Daoy (cell line): Measurements from ENCODE around the gene PRSS21. TPM values are rescaled to one million over a fixed set of nuclear protein-coding genes. Genes with fewer than 3 reads are reported as not detected.

Experiments used
- DNase-seq: peaks from one replicate; pipeline ENCODE4 v3.0.0-alpha.2; 2015; ENCODE audit warnings: low read depth
- total RNA-seq: library from RNA; depleted of rRNA; stranded (reverse); fragments of >200 nt; shearing (Covaris generic); gene quantifications from 2 replicates; pipeline ENCODE4 v1.2.3, GENCODE V29; 2014

PRSS21 gene
- total RNA-seq, 1 experiment from 2014 or later: not detected

DNA sequence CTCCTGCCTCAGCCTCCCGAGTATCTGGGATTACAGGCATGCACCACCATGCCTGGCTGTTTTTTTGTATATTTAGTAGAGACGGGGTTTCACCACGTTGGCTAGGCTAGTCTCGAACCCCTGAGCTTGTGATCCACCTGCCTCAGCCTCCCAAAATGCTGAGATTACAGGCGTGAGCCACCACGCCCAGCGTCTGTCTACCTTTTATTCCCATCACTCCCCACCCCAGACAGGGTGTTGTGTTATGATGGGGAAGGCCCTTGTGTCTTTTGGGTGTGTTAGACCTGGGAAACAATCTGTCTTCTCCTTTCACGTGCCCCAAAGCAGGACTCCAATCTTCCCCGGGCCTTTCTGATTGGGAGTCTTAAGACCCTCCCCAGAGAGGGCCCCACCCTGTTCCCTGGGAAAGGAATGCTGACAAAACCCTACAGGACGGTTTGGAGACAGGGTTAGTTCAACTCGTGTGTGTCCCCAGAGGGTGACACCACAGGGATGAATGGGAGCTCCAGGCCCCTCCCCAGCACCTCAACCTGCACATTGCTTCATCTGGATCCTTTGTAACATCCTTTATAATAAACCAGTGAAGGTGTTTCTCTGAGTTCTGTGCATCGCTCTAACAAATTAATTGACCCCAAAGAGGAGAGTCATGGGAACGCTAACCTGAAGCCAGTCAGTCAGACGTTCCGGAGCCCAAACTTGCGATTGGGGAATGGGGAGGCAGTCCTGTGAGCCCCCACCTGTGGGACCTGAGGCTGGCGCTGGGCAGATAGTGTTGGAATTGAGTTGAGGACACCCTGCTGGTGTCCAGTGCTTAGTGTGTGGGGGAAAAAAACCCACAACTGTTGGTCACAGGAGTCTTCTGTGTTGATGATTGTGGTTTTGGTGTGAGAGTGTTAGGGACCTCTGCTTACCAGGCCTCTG lies 36.8 kb upstream of the PRSS21 start:
- DNase-seq: no peak

DNA sequence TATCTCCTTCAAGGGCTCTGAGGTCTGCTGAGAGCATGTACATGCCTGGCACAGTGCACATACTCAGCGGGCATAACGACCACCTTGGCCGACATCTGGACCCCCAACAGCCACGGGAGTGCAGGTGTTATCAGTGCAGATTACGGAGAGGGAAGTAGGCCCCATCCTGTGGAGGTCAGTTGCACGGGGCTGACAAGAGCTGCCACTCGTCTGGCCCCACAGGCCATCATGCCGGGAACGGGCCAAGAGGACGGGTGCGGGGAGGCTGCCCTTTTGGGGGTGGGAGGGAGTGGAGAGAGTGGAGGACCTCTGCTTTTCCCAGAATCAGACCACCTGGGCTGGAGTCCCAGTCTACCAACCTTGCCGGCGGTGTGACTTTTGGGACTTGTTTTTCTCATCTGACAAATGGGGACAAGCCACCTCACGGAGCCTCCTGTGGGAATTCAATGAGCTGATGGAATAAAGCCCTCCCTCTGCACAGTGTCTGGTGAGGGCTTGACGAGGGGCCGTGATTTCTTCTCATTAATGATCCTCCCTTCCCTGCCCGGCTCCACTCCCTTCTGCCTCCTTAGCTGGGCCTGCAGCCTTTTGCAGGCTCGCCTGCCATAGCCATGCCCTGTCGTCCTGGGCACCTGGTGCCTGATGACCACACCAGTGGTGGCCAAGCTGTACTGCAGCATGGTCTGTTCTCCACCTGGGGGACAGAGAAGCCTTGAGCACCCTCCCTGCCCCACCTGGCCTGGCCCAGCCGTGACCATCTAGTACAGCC lies 34.3 kb upstream of the PRSS21 start:
- no peak for DNase-seq

GRCh38 chr16:2783581-2784357 lies 33.3 kb upstream of the PRSS21 start:
- no peak for DNase-seq

- DNase-seq: no peak
These were observed 32.5 kb upstream of the PRSS21 start for GRCh38 chr16:2784358-2785100.

DNA sequence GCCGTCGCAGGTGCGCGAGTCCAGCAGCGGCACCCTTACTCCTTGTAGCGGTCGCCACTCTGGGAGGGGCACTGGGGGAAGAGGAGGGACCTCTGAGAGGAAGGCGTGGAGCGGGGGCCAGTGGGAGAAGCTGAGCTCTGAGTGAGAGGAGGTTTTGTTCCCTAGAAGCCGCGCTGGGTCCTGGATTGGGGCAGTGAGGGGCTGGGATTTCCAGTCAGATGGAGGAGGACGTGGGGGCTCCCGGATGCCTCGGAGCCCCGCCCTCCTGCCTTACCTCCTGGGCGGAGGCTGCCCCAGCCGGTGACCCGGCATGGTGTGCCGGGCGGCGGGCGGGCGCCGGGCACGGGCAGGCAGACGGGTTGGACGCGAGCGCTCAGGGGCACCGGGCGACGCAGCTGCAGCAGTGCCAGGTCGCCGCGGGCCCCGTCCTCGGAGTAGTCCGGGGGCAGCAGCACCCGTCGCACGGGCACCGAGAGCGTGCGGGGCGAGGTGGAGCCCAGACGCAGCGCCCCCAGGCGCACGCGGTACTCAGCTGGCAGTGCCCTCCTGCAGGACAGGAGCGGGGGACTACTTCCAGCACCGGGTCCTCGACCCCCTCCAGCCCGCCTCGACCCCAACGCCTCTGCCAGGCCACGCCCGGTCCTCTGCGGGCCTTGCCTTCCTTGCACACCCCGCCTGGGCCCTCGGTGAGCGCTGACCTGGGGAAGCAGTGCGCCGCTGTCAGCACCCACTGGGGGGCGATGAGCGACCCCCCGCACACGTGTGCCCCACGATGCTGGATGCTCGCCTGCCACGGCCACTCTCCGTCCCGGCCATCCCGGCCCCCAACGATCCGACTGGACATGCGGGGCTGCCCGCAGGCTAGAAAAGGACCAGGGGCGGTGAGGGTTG lies 31.7 kb upstream of the PRSS21 start:
- no peak for DNase-seq

- no peak for DNase-seq
These were observed 30.8 kb upstream of the PRSS21 start for GRCh38 chr16:2786061-2786825.

DNA sequence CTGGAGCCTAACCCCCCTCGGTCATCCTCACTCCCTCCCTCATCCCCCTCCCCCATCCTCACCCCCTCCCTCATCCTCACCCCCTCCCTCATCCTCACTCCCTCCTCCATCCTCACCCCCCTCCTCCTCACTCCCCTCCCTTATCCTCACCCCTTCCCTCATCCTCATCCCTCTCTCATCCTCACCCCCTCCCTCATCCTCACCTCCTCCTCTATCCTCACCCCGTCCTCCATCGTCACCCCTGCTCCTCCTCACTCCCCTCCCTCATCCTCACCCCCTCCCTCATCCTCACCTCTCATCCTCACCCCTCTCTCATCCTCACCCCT lies 30.2 kb upstream of the PRSS21 start:
- DNase-seq: no peak

GRCh38 chr16:2787406-2787805 lies 29.6 kb upstream of the PRSS21 start, which contains the start of gene PRSS33:
Gene PRSS33, minus strand, starts transcription at chr16:2787560. Its CDS starts 1,013 bp downstream, at chr16:2786547.
- no peak for DNase-seq

DNA sequence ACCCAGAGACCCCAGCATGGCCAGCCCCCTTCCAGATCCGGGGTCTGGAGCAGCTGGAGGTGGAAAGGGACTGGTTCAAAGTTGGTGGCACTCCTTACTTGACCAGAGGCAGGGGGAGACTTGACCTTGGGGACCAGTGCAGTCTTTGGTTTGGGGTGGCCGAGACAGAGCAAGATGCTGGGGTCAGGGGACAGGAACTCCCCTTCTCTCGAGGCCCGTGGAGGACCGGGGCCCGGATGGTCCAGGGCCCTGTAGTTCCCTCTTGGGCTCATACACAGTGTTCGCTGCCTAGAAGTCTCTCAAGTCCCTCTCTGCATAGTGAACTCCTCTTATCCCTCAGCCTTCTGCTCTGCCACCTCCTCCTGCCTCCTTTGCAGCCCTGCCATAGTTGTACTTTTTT lies 29.1 kb upstream of the PRSS21 start:
- no peak for DNase-seq

DNA sequence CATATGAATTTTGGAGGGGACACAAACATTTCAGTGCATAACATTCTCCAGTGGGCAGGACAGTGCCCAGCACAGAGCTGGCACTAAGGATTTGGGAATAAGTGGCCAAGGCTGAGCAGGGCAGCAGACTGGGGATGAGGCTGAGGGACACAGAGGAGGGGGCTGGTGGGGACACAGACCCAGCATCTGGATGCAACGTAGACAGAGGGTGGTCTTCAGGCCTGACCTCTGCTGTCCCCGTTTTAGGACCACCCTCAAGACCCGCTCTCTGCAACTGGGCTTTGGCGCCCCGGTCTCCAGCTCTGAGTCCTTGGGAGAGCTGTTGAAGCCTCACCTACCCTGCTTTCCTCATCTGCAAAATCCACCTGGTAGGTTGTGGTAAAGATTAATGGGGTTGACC lies 26.4 kb upstream of the PRSS21 start:
- no peak for DNase-seq

DNA sequence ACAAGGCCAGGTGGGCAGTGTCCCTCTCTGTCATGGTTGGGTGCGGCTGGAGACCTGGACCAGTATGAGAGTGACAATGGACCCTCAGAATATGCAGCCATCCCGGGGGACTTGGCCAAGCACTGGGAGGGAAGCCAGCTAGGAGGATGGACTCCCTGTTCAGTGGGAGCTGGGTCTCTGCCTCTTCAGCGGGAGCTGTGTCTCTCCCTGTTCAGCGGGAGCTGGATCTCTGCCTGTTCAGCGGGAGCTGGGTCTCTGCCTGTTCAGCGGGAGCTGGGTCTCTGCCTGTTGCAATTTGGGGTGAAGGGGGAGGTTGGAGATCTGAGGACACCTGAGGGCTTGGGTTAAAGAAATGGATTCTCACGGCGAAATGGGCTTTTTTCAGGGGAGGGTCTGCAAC lies 25.9 kb upstream of the PRSS21 start:
- DNase-seq: no peak

DNA sequence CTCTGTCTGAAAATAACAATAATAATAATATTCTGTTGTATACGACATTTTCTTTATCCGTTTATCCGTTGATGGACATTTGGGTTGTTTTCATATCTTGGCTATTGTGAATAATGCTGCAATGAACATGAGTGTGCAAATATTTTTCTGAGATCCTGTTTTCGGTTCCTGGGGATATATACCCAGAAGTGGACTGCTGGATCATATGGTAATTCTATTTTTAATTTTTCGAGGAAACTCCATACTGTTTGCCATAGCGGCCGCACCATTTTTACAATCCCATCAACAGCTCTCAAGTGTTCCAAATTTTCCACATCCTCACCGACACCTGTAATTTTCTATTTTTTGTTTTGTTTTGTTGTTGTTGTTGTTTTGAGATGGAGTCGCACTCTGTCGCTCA lies 24.1 kb upstream of the PRSS21 start:
- no peak for DNase-seq

DNA sequence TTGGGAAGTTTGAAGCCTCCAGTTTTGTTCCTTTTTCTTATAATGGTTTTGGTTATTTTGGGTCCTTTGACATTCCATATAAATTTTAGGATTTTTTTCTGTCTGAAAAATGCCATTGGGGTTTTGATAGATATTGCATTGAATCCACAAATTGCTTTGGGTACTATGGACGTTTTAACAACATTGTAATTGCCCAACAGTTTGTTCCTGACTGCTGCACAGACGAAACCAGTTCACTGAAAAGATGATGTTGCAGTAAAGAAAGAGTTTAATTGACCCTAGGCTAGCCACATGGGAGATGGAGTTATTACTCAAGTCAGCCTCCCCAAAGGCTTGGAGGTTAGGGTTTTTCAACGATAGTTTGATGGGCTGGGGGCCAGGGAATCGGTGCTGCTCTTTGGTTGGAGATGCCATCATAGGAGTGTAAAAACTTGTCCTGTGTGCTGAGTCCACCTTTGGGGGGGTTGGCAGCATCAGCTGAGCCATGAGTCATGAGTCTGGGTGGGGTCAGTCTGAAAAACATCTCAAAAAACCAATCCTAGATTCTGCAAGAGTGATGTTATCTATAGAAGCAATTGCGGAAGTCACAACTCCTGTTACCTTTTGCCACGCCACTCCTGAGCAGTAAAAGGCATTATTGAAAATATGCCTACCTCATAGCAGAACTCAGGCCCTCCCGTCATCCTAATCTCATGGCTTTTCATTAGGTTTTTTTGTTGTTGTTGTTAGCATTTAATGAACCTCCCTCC lies 21.5 kb upstream of the PRSS21 start:
- DNase-seq: peak; percentile 59

- no peak for DNase-seq
These were observed 18.3 kb upstream of the PRSS21 start for GRCh38 chr16:2798723-2799204.

DNA sequence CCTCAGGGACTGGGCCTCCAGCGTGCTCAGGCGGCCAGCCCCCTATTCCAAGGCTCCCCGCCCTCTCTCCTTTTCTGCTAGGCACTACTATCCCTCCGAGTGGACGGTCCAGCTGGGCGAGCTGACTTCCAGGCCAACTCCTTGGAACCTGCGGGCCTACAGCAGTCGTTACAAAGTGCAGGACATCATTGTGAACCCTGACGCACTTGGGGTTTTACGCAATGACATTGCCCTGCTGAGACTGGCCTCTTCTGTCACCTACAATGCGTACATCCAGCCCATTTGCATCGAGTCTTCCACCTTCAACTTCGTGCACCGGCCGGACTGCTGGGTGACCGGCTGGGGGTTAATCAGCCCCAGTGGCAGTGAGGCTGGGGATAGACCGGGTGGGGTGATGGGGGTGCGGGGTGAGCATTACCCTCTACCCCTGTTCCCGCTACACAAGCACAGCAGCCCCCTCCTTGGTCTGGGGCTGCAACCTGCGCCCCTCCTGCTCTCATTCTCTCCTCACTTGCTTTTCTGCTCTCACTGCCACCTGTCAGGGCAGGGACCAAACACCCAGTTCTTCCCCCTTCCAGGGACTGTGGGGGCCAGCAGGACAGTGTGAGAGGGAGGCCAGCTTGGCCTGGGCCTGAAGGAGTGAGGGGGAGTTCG lies 17.7 kb upstream of the PRSS21 start:
- no peak for DNase-seq

GRCh38 chr16:2799859-2800226 lies 17.2 kb upstream of the PRSS21 start:
- peak; percentile 30 for DNase-seq

GRCh38 chr16:2803545-2804195 lies 13.4 kb upstream of the PRSS21 start:
- no peak for DNase-seq

GRCh38 chr16:2804728-2805127 lies 12.3 kb upstream of the PRSS21 start:
- no peak for DNase-seq
